HK-2 (cell line): ENCODE results near the gene TTC28.
A peak's percentile ranks its signal among the peaks of the same experiment; 100 is the strongest.

Source experiments
- DNase-seq: peaks from one replicate; pipeline ENCODE4 v3.0.0-alpha.2; 2018; ENCODE audit not compliant: unreplicated experiment

The TTC28 gene

GRCh38 chr22:28142361-28142961 lies 537.2 kb downstream of the TTC28 start:
- no peak for DNase-seq

- no peak for DNase-seq
These were observed 538.0 kb downstream of the TTC28 start for GRCh38 chr22:28141614-28142013.

GRCh38 chr22:28139961-28140360 lies 539.7 kb downstream of the TTC28 start:
- DNase-seq = peak; percentile 9

- no peak for DNase-seq
These were observed 540.1 kb downstream of the TTC28 start for GRCh38 chr22:28139516-28139915.

- DNase-seq = no peak
These were observed 542.6 kb downstream of the TTC28 start for GRCh38 chr22:28137036-28137435.

- no peak for DNase-seq
These were observed 547.2 kb downstream of the TTC28 start for GRCh38 chr22:28132466-28132865.

- DNase-seq = no peak
These were observed 550.2 kb downstream of the TTC28 start for GRCh38 chr22:28129319-28129962.

- no peak for DNase-seq
These were observed 550.8 kb downstream of the TTC28 start for GRCh38 chr22:28128827-28129226.

GRCh38 chr22:28125799-28126198 lies 553.8 kb downstream of the TTC28 start:
- no peak for DNase-seq

GRCh38 chr22:28123989-28124766 lies 555.5 kb downstream of the TTC28 start:
- DNase-seq = no peak

GRCh38 chr22:28120691-28121592 lies 558.7 kb downstream of the TTC28 start:
- no peak for DNase-seq

- DNase-seq = no peak
These were observed 560.5 kb downstream of the TTC28 start for GRCh38 chr22:28118957-28119631.

GRCh38 chr22:28116219-28116673 lies 563.4 kb downstream of the TTC28 start:
- peak; percentile 66 for DNase-seq

- DNase-seq = no peak
These were observed 564.2 kb downstream of the TTC28 start for GRCh38 chr22:28115426-28115825.

- DNase-seq = no peak
These were observed 567.0 kb downstream of the TTC28 start for GRCh38 chr22:28112548-28113043.

GRCh38 chr22:28112190-28112544 lies 567.5 kb downstream of the TTC28 start:
- DNase-seq = no peak

- no peak for DNase-seq
These were observed 568.0 kb downstream of the TTC28 start for GRCh38 chr22:28111501-28112189.

GRCh38 chr22:28108851-28109250 lies 570.8 kb downstream of the TTC28 start:
- DNase-seq = no peak

GRCh38 chr22:28106617-28107016 lies 573.0 kb downstream of the TTC28 start:
- no peak for DNase-seq

GRCh38 chr22:28105988-28106387 lies 573.7 kb downstream of the TTC28 start:
- DNase-seq = no peak

GRCh38 chr22:28105413-28105812 lies 574.2 kb downstream of the TTC28 start:
- no peak for DNase-seq
